Panc1 (cell line): Measurements from ENCODE around the gene MADD. TPM values are rescaled to one million over a fixed set of nuclear protein-coding genes. Genes with fewer than 3 reads are reported as not detected.

ENCODE experiments used
- ATAC-seq: fragments of 200-7000 bp; cut with Tn5 transposase; 2 replicates; pipeline ENCODE4 v1.9.1; 2020; ENCODE audit warnings: mild to moderate bottlenecking, moderate library complexity
- BruUV-seq: library from RNA; stranded (reverse); fragments of 400-500 nt; replicated peaks from 2 replicates; lab custom pipeline; 2021; lab: Mats Ljungman, UMichigan
- CTCF ChIA-PET: fragments of 300-600 bp; sonication (Branson Sonifier 250); formaldehyde crosslinking; loops from one replicate; lab custom pipeline; 2022; ENCODE audit warnings: antibody characterized with exemption; lab: Charles Lee
- POLR2A ChIA-PET: fragments of 300-600 bp; sonication (Branson Sonifier 250); formaldehyde crosslinking; loops from one replicate; lab custom pipeline; 2022; ENCODE audit warnings: antibody characterized with exemption; lab: Charles Lee
- DNase-seq: peaks from one replicate; pipeline ENCODE4 v3.0.0-alpha.2; 2010; ENCODE audit warnings: low read depth, low spot score
- H3K27ac ChIP-seq: 2 replicates; pipeline ENCODE4 v1.5.1; 2011; ENCODE audit warnings: mild to moderate bottlenecking, low read length, inconsistent platforms
- H3K27me3 ChIP-seq: fragments of 200-500 bp; sonication (Bioruptor generic); 2 replicates; pipeline ENCODE4 v1.6.0; 2014; ENCODE audit warnings: low read length, inconsistent platforms; ENCODE audit not compliant: control insufficient read depth, insufficient read depth
- H3K36me3 ChIP-seq: fragments of 200-500 bp; sonication (Bioruptor generic); 2 replicates; pipeline ENCODE4 v1.5.1; 2014; ENCODE audit warnings: inconsistent platforms, mild to moderate bottlenecking, low read length, moderate library complexity; ENCODE audit not compliant: control insufficient read depth, insufficient read depth
- H3K4me1 ChIP-seq: 2 replicates; pipeline ENCODE4 v1.5.1; 2011; ENCODE audit warnings: inconsistent platforms, mild to moderate bottlenecking, low read length, moderate library complexity; ENCODE audit not compliant: control insufficient read depth, insufficient read depth
- H3K4me3 ChIP-seq, 2 experiments: 2 replicates each; pipeline ENCODE4 v1.5.1; 2011 to 2012; ENCODE audit warnings: low read depth in 2 of 2, low read length in 2 of 2, mild to moderate bottlenecking in 2 of 2, inconsistent platforms in 1 of 2, moderate library complexity in 1 of 2
- H3K9me3 ChIP-seq: fragments of 200-500 bp; sonication (Bioruptor generic); 2 replicates; pipeline ENCODE4 v1.5.1; 2014; ENCODE audit warnings: low read depth, mild to moderate bottlenecking, inconsistent platforms, low read length, moderate library complexity; ENCODE audit not compliant: control insufficient read depth, insufficient read depth
- CTCF ChIP-seq: fragments of 450-650 bp; IDR thresholded peaks from 2 replicates; pipeline ENCODE4 v1.5.1; 2017; ENCODE audit warnings: mild to moderate bottlenecking
- POLR2AphosphoS5 ChIP-seq: IDR thresholded peaks from 2 replicates; pipeline ENCODE4 v1.6.1; 2012; ENCODE audit warnings: mild to moderate bottlenecking, low read depth, low read length, moderate library complexity
- REST ChIP-seq, 2 experiments: IDR thresholded peaks; 2 replicates each; pipeline ENCODE4 v1.6.1; 2011 to 2012; ENCODE audit warnings: low read depth in 2 of 2, control low read depth in 1 of 2, low read length in 1 of 2, mild to moderate bottlenecking in 1 of 2, moderate library complexity in 1 of 2; ENCODE audit not compliant: insufficient read depth in 1 of 2
- SIN3A ChIP-seq: IDR thresholded peaks from 2 replicates; pipeline ENCODE4 v1.6.1; 2012; ENCODE audit warnings: low read depth, mild to moderate bottlenecking, low read length, moderate library complexity, borderline replicate concordance; ENCODE audit not compliant: insufficient read depth
- TCF7L2 ChIP-seq: IDR thresholded peaks from 2 replicates; pipeline ENCODE4 v1.6.1; 2011; ENCODE audit warnings: mild to moderate bottlenecking, low read depth, low read length, inconsistent platforms
- in situ Hi-C: cut with HindIII; loops from 2 replicates; pipeline ENCODE4 v1.10.0; 2016; ENCODE audit warnings: low sequenced_read_pairs, low pct_unique_long_range_greater_than_20kb
- intact Hi-C: fragments of 100-400 bp; cut with micrococcal nuclease; formaldehyde crosslinking; loops from one replicate; pipeline ENCODE4 v1.10.0; 2022; ENCODE audit not compliant: unreplicated experiment
- total RNA-seq: library from RNA; stranded (reverse); gene quantifications from one replicate; pipeline ENCODE4 v1.2.1, GENCODE V29; 2021; ENCODE audit not compliant: unreplicated experiment

The MADD gene
- total RNA-seq, 1 experiment from 2014 or later: 51.1 TPM

- H3K36me3 ChIP-seq: no peaks in the 10 kb centered on the region
- DNase-seq: no peak
- no peak for ATAC-seq
- no peaks in the 10 kb centered on the region for H3K4me1 ChIP-seq
- intact Hi-C loops (no loop called here), in situ Hi-C loops (no loop called here)
- no peak overlapping the region for H3K27ac ChIP-seq
- no peak overlapping the region for H3K4me3 ChIP-seq
- ChIA-PET CTCF (no interaction called here), POLR2A (no interaction called here)
- TF ChIP-seq POLR2AphosphoS5 (no peak), REST (IDR thresholded peaks at IDR 0.05; ENCODE audit: insufficient read depth in 1 of 2, low read depth in 2 of 2, low read length in 1 of 2) (no peak), TCF7L2 (no peak), CTCF (no peak), SIN3A (no peak)
- no TSS peak for BruUV-seq
- no peaks in the 10 kb centered on the region for H3K9me3 ChIP-seq
- no peaks in the 10 kb centered on the region for H3K27me3 ChIP-seq
These were observed 96.1 kb downstream of the MADD start for GRCh38 chr11:47366020-47366490.

GRCh38 chr11:47369676-47370075, 99.7 kb downstream of the MADD start:
- Histone ChIP-seq H3K4me1 (no peaks in the 10 kb centered on the region), H3K36me3 (no peaks in the 10 kb centered on the region), H3K9me3 (no peaks in the 10 kb centered on the region), H3K4me3 (no peak overlapping the region), H3K27me3 (no peaks in the 10 kb centered on the region), H3K27ac (no peak overlapping the region)
- ChIA-PET CTCF (interaction anchor here (0.6 kb wide), 2 partner anchors 199 to 303 kb away, joined by 6 to 12 read pairs; no protein-coding TSS in a partner anchor), POLR2A (no interaction called here)
- no peak for DNase-seq
- intact Hi-C loops: loop anchor here (5.0 kb wide), 1 partner anchor 83 kb away; no protein-coding TSS in a partner anchor
- TF ChIP-seq CTCF (no peak), SIN3A (no peak), REST (IDR thresholded peaks at IDR 0.05; ENCODE audit: insufficient read depth in 1 of 2, low read depth in 2 of 2, low read length in 1 of 2) (no peak), TCF7L2 (no peak), POLR2AphosphoS5 (no peak)
- ATAC-seq: no peak
- no TSS peak for BruUV-seq
- in situ Hi-C loops: no loop called here
